Adrenal gland (tissue), 12 donors: ENCODE data around the gene TPD52L3. TPM values are rescaled to one million over a fixed set of nuclear protein-coding genes. Genes with fewer than 3 reads are reported as not detected.

ENCODE experiments used
- DNase-seq, 7 donors: peaks; one replicate each; pipeline ENCODE4 v3.0.0-alpha.2; 2019 to 2020
- H3K27ac ChIP-seq, 5 donors: fragments of 200-600 bp; sonication (generic) in 4 of 5; 1 replicate in 3 of 5; 2 replicates in 2 of 5; pipeline versions ENCODE4 v1.5.1 to v1.8.0; 2016 to 2020; ENCODE audit warnings: mild to moderate bottlenecking in 1 of 5
- H3K27me3 ChIP-seq: fragments of 200-600 bp; 2 replicates; pipeline ENCODE4 v1.8.0; 2021
- H3K36me3 ChIP-seq, 2 donors: fragments of 200-600 bp; replicated peaks in 1 of 2; 1 replicate in 1 of 2; 2 replicates in 1 of 2; pipeline versions ENCODE4 v1.5.1 to v1.8.0; 2018 to 2022
- H3K4me1 ChIP-seq, 2 donors: fragments of 200-600 bp; replicated peaks in 1 of 2; 1 replicate in 1 of 2; 2 replicates in 1 of 2; pipeline versions ENCODE4 v1.5.1 to v1.8.0; 2018 to 2021
- H3K4me3 ChIP-seq, 4 donors: fragments of 200-600 bp; sonication (generic) in 3 of 4; one replicate each; pipeline ENCODE4 v1.5.1; 2016 to 2018
- H3K9me3 ChIP-seq, 3 donors: fragments of 200-600 bp; sonication (generic) in 1 of 3; replicated peaks in 1 of 3; 1 replicate in 2 of 3; 2 replicates in 1 of 3; pipeline versions ENCODE4 v1.5.1 to v1.8.0; 2016 to 2021
- CTCF ChIP-seq, 6 experiments: fragments of 450-650 bp in 4 of 6; fragments of 200-600 bp in 2 of 6; sonication (generic) in 1 of 6; IDR thresholded peaks; 1 replicate in 5 of 6; 2 replicates in 1 of 6; pipeline versions ENCODE4 v1.5.1 to v1.8.0; 2016 to 2021; ENCODE audit warnings: antibody characterized with exemption in 6 of 6, mild to moderate bottlenecking in 2 of 6, moderate library complexity in 1 of 6
- POLR2A ChIP-seq, 2 donors: fragments of 450-650 bp; IDR thresholded peaks; one replicate each; pipeline ENCODE4 v1.6.1; 2017; ENCODE audit warnings: antibody characterized with exemption in 2 of 2, mild to moderate bottlenecking in 2 of 2, moderate library complexity in 1 of 2
- WGBS, 4 donors: extraction: QIAGEN DNeasy Blood & Tissue Kit in 2 of 4; methylation state at CpG; one replicate each; pipeline versions ENCODE4 v1.1.5 to v1.1.7; 2013 to 2017; 5-methylcytosine and 5-hydroxymethylcytosine counted together
- intact Hi-C, 2 donors: fragments of 100-400 bp; cut with DNase I; formaldehyde crosslinking; loops; one replicate each; pipeline versions ENCODE4 v1.14.1 to v1.15.0; 2022 to 2023
- polyA plus RNA-seq, 3 donors: library from polyadenylated mRNA; stranded (reverse); fragments of 200-250 nt in 2 of 3; fragments of 350-450 nt in 1 of 3; fragmentation: Illumina TruSeq in 1 of 3; extraction: RNeasy Lipid Tissue Mini Kit (QIAGEN cat#74804) in 1 of 3; gene quantifications; one replicate each; pipeline ENCODE4 v1.2.3, GENCODE V29; 2013 to 2014
- total RNA-seq, 9 donors: library from RNA; depleted of rRNA in 4 of 9; stranded (reverse); fragments of >200 nt in 4 of 9; fragments of 120-200 nt in 1 of 9; fragmentation: NEBNext Ultra II Directional in 1 of 9; extraction: Animal tissue kit (Norgen Biotek cat#: 25700) in 1 of 9; gene quantifications; one replicate each; pipeline versions ENCODE4 v1.1.0 to v1.2.4, GENCODE V29; 2013 to 2023
- donor health status: healthy with polysubstance abuse.
- donor health status: Bipolar disorder and iron deficiency.
- donor health status: DM: yes; HTN: yes; CAD: no.
- donor health status: DM: no; HTN: no; CAD: no.
- donor health status: DM: no; HTN: no; CAD: no.
- donor health status: DM: yes; HTN: yes; CAD: no.

TPD52L3 gene
- total and polyA plus RNA-seq, 12 donors, result not detected

- WGBS, 4 donors, result 89 to 100% (median 96%) methylated on average over 1 of the region's 1 CpG
- H3K27ac ChIP-seq, result no peak overlapping the region
These were observed 28.3 kb downstream of the TPD52L3 start for GRCh38 chr9:6356441-6356840.

GRCh38 chr9:6356904-6357303 is 28.7 kb downstream of the TPD52L3 start:
- 86 to 100% (median 89%) methylated on average over 1 of the region's 1 CpG for WGBS, 4 donors
- DNase-seq, result no peak
- H3K27ac ChIP-seq, result no peak overlapping the region
- H3K4me1 ChIP-seq, result peaks cover 0 to 7% of the 10 kb centered on the region in 2 donors
- no peaks in the 10 kb centered on the region for H3K27me3 ChIP-seq
- no peak overlapping the region for H3K4me3 ChIP-seq
- H3K36me3 ChIP-seq, result no peaks in the 10 kb centered on the region
- intact Hi-C loops, result loop anchor here in 1 of 2 donors (10.0 kb wide), 1 partner anchor 318 kb away; no protein-coding TSS in a partner anchor
- no peaks in the 10 kb centered on the region for H3K9me3 ChIP-seq
- no peak for TF ChIP-seq POLR2A (IDR thresholded peaks at IDR 0.05)
- no peak for TF ChIP-seq CTCF (IDR thresholded peaks at IDR 0.05)

More at GRCh38 chr9:6356441-6356840, 28.3 kb downstream of the TPD52L3 start:
- Histone ChIP-seq H3K9me3 (no peaks in the 10 kb centered on the region), H3K36me3 (no peaks in the 10 kb centered on the region), H3K27me3 (no peaks in the 10 kb centered on the region), H3K4me1 (peaks cover 0 to 7% of the 10 kb centered on the region in 2 donors), H3K4me3 (no peak overlapping the region)
- TF ChIP-seq POLR2A (IDR thresholded peaks at IDR 0.05), result no peak
- intact Hi-C loops, result loop anchor here in 1 of 2 donors (10.0 kb wide), 1 partner anchor 318 kb away; no protein-coding TSS in a partner anchor
- no peak for DNase-seq

GRCh38 chr9:6367128-6367890 is 39.1 kb downstream of the TPD52L3 start:
- H3K27ac ChIP-seq, result no peak overlapping the region
- intact Hi-C loops, result no loop called here
- WGBS, 4 donors, result 76 to 82% (median 79%) methylated on average over 4 of the region's 4 CpGs
- TF ChIP-seq POLR2A (IDR thresholded peaks at IDR 0.05) (no peak), CTCF (IDR thresholded peaks at IDR 0.05) (no peak)
- H3K36me3 ChIP-seq, result no peaks in the 10 kb centered on the region
- H3K4me1 ChIP-seq, result no peaks in the 10 kb centered on the region
- H3K9me3 ChIP-seq, result no peaks in the 10 kb centered on the region
- no peak for DNase-seq
- no peaks in the 10 kb centered on the region for H3K27me3 ChIP-seq
- no peak overlapping the region for H3K4me3 ChIP-seq

GRCh38 chr9:6368831-6369230 is 40.7 kb downstream of the TPD52L3 start:
- intact Hi-C loops, result no loop called here
- Histone ChIP-seq H3K4me3 (no peak overlapping the region), H3K36me3 (no peaks in the 10 kb centered on the region), H3K9me3 (no peaks in the 10 kb centered on the region), H3K27ac (no peak overlapping the region), H3K4me1 (no peaks in the 10 kb centered on the region), H3K27me3 (no peaks in the 10 kb centered on the region)
- no peak for DNase-seq
- WGBS, 4 donors, result 87 to 100% (median 93%) methylated on average over 2 of the region's 2 CpGs
- TF ChIP-seq POLR2A (IDR thresholded peaks at IDR 0.05) (no peak), CTCF (IDR thresholded peaks at IDR 0.05) (no peak)

Other genes with a start within 250 kb of the TPD52L3 start
- 10 to 100 TPM in 8 of 9 donors, 1 to 10 TPM in 1; 8.2 to 54.3 (median 23.7) TPM for gene IL33, start 112.6 kb upstream of the TPD52L3 start, total RNA-seq
- gene IL33, start 112.6 kb upstream of the TPD52L3 start, polyA plus RNA-seq, result 10 to 100 TPM; 19.3 to 32.2 (median 19.9) TPM
- gene UHRF2, start 84.8 kb downstream of the TPD52L3 start, total RNA-seq, result 10 to 100 TPM; 16.1 to 49.8 (median 32.4) TPM
- gene UHRF2, start 84.8 kb downstream of the TPD52L3 start, polyA plus RNA-seq, result 10 to 100 TPM; 22.5 to 27.1 (median 23.7) TPM